Transverse colon (tissue), 4 donors: Measurements from ENCODE around the gene SOBP. TPM values are rescaled to one million over a fixed set of nuclear protein-coding genes. Genes with fewer than 3 reads are reported as not detected.

Source experiments
- DNase-seq: peaks from one replicate; pipeline ENCODE4 v3.0.0-alpha.2; 2019
- H3K27ac ChIP-seq, 4 donors: fragments of 200-600 bp; sonication (generic); 2 replicates each; pipeline ENCODE4 v1.5.1; 2016 to 2018; ENCODE audit warnings: inconsistent platforms in 4 of 4
- H3K27me3 ChIP-seq: fragments of 200-600 bp; sonication (generic); 2 replicates; pipeline ENCODE4 v1.5.1; 2017; ENCODE audit warnings: inconsistent platforms
- H3K36me3 ChIP-seq, 4 donors: fragments of 200-600 bp; sonication (generic); 2 replicates each; pipeline ENCODE4 v1.5.1; 2017 to 2019; ENCODE audit warnings: inconsistent platforms in 4 of 4
- H3K4me1 ChIP-seq, 4 donors: fragments of 200-600 bp; sonication (generic); 2 replicates each; pipeline ENCODE4 v1.5.1; 2017 to 2020; ENCODE audit warnings: inconsistent platforms in 4 of 4
- H3K4me3 ChIP-seq, 4 donors: fragments of 200-600 bp; sonication (generic); 1 replicate in 1 of 4; 2 replicates in 3 of 4; pipeline versions ENCODE4 v1.5.1 to v1.6.1; 2017 to 2019; ENCODE audit warnings: inconsistent platforms in 4 of 4
- H3K9me3 ChIP-seq, 2 donors: fragments of 200-600 bp; sonication (generic); 2 replicates each; pipeline ENCODE4 v1.5.1; 2017 to 2019; ENCODE audit warnings: inconsistent platforms in 2 of 2
- EP300 ChIP-seq: sonication (generic); formaldehyde crosslinking; IDR thresholded peaks from one replicate; pipeline ENCODE4 v1.6.1; 2017; ENCODE audit warnings: antibody characterized with exemption, low read depth
- POLR2A ChIP-seq: fragments of 450-650 bp; IDR thresholded peaks from one replicate; pipeline ENCODE4 v1.6.1; 2016; ENCODE audit warnings: antibody characterized with exemption, mild to moderate bottlenecking, moderate library complexity
- POLR2AphosphoS5 ChIP-seq, 3 donors: sonication (generic); formaldehyde crosslinking; IDR thresholded peaks; one replicate each; pipeline ENCODE4 v1.6.1; 2016; ENCODE audit warnings: antibody characterized with exemption in 3 of 3
- WGBS, 2 donors: methylation state at CpG; one replicate each; pipeline ENCODE4 v1.1.5; 2018; ENCODE audit warnings: low coverage in 1 of 2; 5-methylcytosine and 5-hydroxymethylcytosine counted together
- in situ Hi-C, 4 donors: fragments of 200-750 bp; cut with MboI; loops; one replicate each; pipeline versions ENCODE4 v1.15.0 to v1.15.1; 2017; ENCODE audit warnings: low sequenced_read_pairs in 3 of 4, low pct_ligation_motif_present in 1 of 4, low pct_unique_long_range_greater_than_20kb in 1 of 4
- intact Hi-C: fragments of 100-400 bp; cut with DNase I; formaldehyde crosslinking; loops from one replicate; pipeline ENCODE4 v1.15.1; 2023; ENCODE audit warnings: low total_unique reads
- total RNA-seq, 4 donors: library from RNA; depleted of rRNA; stranded (reverse); fragments of >200 nt; gene quantifications; one replicate each; pipeline ENCODE4 v1.1.0, GENCODE V29; 2016
- TF ChIP-seq, protein P1 (sequence below), 5 experiments: fragments of 200-600 bp in 3 of 5; fragments of 450-650 bp in 2 of 5; sonication (generic) in 3 of 5; IDR thresholded peaks; 1 replicate in 2 of 5; 2 replicates in 3 of 5; pipeline ENCODE4 v1.5.1; 2016 to 2017; ENCODE audit warnings: antibody characterized with exemption in 5 of 5, inconsistent platforms in 3 of 5, mild to moderate bottlenecking in 2 of 5, moderate library complexity in 1 of 5

SOBP gene
- total RNA-seq, 4 donors from 2014 or later = 2.6 to 15.9 (median 4.6) TPM

DNA sequence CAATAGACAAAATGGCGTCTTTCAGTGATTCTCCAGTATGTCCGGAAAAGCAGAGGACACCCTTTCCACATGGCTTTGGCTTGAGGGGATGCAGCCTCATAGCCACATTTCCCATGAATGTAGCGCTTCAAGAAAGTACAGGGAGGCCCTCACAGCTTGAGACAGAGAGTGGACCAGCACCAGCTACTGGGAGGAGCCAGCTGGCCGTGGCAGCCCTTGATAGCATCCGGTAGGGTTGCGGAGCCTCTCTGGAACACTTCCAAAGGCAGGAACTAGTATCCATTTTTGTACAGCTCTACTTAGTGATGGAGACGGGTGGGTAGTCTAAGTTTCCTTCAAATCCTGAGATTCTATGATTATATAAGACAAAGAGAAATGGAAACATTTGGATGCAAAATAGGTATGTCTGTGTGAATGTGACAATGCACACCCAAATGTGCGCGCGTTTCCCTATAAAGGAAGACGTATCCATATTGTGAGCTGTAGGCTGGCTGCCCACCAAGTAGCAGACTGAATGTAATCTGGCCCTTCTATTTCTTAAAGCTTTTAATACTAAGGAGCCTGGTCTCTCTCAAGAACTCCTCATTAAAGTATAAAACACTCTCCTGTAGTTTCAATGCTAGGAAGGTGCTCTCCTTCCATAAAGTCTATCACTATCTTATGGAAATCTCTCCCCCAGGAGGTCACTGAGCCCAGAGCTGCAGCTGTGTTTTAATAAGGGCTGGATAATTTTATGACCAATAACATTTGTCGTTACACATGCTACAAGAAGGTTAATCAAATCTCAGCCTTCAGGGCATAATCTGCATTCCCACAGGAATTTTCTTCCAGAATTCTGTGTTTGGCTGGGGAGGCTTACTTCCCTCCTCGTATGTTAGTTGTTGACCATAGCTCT lies 74.0 kb downstream of the SOBP start:
- peak overlapping the region in 1 of 4 donors; percentile 18 for H3K27ac ChIP-seq
- no peaks in the 10 kb centered on the region for H3K36me3 ChIP-seq
- peaks cover 0 to 24% (median 0%) of the 10 kb centered on the region in 4 donors for H3K4me1 ChIP-seq
- H3K27me3 ChIP-seq = no peaks in the 10 kb centered on the region
- in situ Hi-C loops (no loop called here), intact Hi-C loops (no loop called here)
- no peaks in the 10 kb centered on the region for H3K9me3 ChIP-seq
- H3K4me3 ChIP-seq = no peak overlapping the region
- 78 to 82% methylated on average over 8 to 13 of the region's 13 CpGs for WGBS, 2 donors
- TF ChIP-seq EP300 (no peak), POLR2AphosphoS5 (IDR thresholded peaks at IDR 0.05) (no peak), POLR2A (no peak)
- TF ChIP-seq, protein P1, sequence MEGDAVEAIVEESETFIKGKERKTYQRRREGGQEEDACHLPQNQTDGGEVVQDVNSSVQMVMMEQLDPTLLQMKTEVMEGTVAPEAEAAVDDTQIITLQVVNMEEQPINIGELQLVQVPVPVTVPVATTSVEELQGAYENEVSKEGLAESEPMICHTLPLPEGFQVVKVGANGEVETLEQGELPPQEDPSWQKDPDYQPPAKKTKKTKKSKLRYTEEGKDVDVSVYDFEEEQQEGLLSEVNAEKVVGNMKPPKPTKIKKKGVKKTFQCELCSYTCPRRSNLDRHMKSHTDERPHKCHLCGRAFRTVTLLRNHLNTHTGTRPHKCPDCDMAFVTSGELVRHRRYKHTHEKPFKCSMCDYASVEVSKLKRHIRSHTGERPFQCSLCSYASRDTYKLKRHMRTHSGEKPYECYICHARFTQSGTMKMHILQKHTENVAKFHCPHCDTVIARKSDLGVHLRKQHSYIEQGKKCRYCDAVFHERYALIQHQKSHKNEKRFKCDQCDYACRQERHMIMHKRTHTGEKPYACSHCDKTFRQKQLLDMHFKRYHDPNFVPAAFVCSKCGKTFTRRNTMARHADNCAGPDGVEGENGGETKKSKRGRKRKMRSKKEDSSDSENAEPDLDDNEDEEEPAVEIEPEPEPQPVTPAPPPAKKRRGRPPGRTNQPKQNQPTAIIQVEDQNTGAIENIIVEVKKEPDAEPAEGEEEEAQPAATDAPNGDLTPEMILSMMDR (IDR thresholded peaks at IDR 0.05) = no peak
- DNase-seq = no peak

DNA sequence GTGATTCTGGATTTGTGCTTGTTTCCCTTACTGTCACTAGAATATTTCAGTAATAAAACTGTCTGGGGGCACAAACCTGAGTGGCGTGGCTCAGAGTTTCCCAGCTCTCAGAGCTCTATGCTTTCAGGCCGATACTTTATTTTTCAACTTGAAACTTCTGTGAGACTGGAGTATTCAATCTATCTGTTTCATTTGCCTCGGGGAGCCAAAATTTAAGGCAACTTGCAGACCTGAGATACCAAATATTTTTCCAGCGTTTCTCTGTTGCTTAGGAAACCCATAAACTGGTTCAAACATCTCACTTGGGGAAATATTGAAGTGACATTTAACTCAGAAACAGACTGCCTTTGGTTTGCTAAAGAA lies 74.7 kb downstream of the SOBP start:
- Histone ChIP-seq H3K4me3 (no peak overlapping the region), H3K36me3 (no peaks in the 10 kb centered on the region), H3K27ac (peak overlapping the region in 1 of 4 donors; percentile 18), H3K4me1 (peaks cover 0 to 24% (median 0%) of the 10 kb centered on the region in 4 donors), H3K27me3 (no peaks in the 10 kb centered on the region), H3K9me3 (no peaks in the 10 kb centered on the region)
- WGBS, 2 donors = 30% methylated on average over 4 of the region's 4 CpGs; no CpG with 5 or more reads in 1 of the 2 donors
- TF ChIP-seq POLR2A = no peak
- TF ChIP-seq EP300 = no peak
- no peak for TF ChIP-seq POLR2AphosphoS5 (IDR thresholded peaks at IDR 0.05)
- TF ChIP-seq, protein P1 (IDR thresholded peaks at IDR 0.05) = no peak
- intact Hi-C loops (no loop called here), in situ Hi-C loops (no loop called here)
- no peak for DNase-seq

DNA sequence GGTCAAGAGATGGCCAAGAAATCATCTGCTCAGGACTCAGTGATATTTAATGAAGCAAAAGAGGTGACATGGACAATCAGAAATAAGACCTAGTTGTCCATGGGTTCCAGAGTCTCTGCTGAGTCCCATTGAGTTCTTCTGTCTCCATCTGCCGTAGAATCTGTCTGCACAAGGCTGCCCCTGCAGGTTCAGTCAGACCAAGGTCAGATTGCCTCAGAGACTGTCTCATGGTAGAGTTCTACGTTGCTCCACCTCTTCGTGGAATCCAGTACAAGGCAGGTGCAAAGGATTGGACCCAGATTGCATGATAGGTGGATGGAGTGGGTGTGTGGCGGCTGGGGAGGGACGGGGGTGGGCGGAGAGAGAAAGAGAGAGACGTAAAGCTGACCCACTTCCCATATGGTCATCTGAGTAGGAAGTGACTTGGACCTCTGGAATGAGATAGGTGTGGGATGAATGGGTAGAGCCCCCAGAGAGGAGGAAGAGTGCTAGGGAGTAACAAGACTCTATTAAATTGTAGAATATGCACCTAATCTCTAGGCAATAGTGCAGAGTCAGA lies 75.3 kb downstream of the SOBP start:
- H3K4me3 ChIP-seq = no peak overlapping the region
- DNase-seq = no peak
- no peak for TF ChIP-seq POLR2AphosphoS5 (IDR thresholded peaks at IDR 0.05)
- TF ChIP-seq POLR2A = no peak
- TF ChIP-seq EP300 = no peak
- TF ChIP-seq, protein P1 (IDR thresholded peaks at IDR 0.05) = no peak
- WGBS, 2 donors = 78 to 98% methylated on average over 5 to 7 of the region's 7 CpGs
- in situ Hi-C loops (no loop called here), intact Hi-C loops (no loop called here)
- no peaks in the 10 kb centered on the region for H3K9me3 ChIP-seq
- no peaks in the 10 kb centered on the region for H3K36me3 ChIP-seq
- H3K4me1 ChIP-seq = peaks cover 0 to 23% (median 0%) of the 10 kb centered on the region in 4 donors
- H3K27me3 ChIP-seq = no peaks in the 10 kb centered on the region
- H3K27ac ChIP-seq = no peak overlapping the region

GRCh38 chr6:107567643-107568042 lies 77.7 kb downstream of the SOBP start:
- in situ Hi-C loops = no loop called here
- TF ChIP-seq POLR2A (no peak), POLR2AphosphoS5 (IDR thresholded peaks at IDR 0.05) (no peak), EP300 (no peak)
- TF ChIP-seq, protein P1 (IDR thresholded peaks at IDR 0.05) = no peak
- DNase-seq = no peak
- WGBS, 2 donors = 20 to 44% methylated on average over 1 of the region's 1 CpG
- Histone ChIP-seq H3K27ac (no peak overlapping the region), H3K36me3 (no peaks in the 10 kb centered on the region), H3K27me3 (no peaks in the 10 kb centered on the region), H3K4me3 (no peak overlapping the region), H3K9me3 (no peaks in the 10 kb centered on the region), H3K4me1 (peaks cover 0 to 11% (median 0%) of the 10 kb centered on the region in 4 donors)
- intact Hi-C loops = no loop called here
